ENCODE measurements around the gene MAP3K7CL. TPM values are rescaled to one million over a fixed set of nuclear protein-coding genes. Genes with fewer than 3 reads are reported as not detected.

The MAP3K7CL gene
- total RNA-seq, 1 donor from 2014 or later = 67.3 TPM

DNA sequence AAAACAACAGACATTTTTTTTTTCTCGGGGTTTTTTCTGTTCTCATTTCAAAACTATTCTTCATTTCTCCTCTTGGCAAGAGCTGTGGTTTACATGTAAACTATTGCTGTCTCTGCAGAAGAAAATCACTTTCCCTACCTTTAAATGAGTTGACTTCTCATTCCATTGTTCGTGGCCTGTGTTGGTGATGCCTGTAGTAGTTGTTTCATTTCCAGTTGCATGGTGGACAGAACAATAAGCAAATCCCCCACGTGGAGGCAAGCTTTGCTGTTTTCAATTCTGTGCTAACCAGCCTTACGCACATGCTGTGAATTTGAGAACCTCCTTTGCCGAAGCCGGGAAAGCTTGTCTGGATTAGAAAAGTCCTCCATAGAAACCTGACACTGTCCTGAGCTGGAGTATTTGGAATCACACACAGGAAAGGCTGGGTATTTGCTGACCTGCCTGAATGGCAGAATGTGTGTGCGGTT, 26.2 kb upstream of the MAP3K7CL start:
- Mint-ChIP-seq H3K4me1 (ENCODE audit: low read depth, unreplicated experiment) (peaks cover 17% of the 10 kb centered on the region), H3K36me3 (ENCODE audit: low read depth, unreplicated experiment) (no peaks in the 10 kb centered on the region), H3K4me3 (ENCODE audit: unreplicated experiment) (no peak overlapping the region), H3K27me3 (ENCODE audit: low read depth, unreplicated experiment) (no peaks in the 10 kb centered on the region), H3K9me3 (ENCODE audit: unreplicated experiment) (no peaks in the 10 kb centered on the region), H3K27ac (ENCODE audit: unreplicated experiment) (no peak overlapping the region)
- Histone ChIP-seq H3K4me1 (ENCODE audit: insufficient read depth, low read length) (peaks cover 17% of the 10 kb centered on the region), H3K4me3 (ENCODE audit: insufficient read depth, low read depth, low read length) (no peak overlapping the region), H4K20me1 (ENCODE audit: insufficient read depth, low read length) (no peaks in the 10 kb centered on the region), H3K79me2 (ENCODE audit: insufficient read depth, low read length) (no peaks in the 10 kb centered on the region), H3K36me3 (ENCODE audit: insufficient read depth, low read length) (no peaks in the 10 kb centered on the region), H3K9me3 (ENCODE audit: insufficient read depth, low read depth, low read length) (no peaks in the 10 kb centered on the region), H3K27me3 (ENCODE audit: insufficient read depth, low read length) (no peaks in the 10 kb centered on the region), H3K9ac (ENCODE audit: low read length) (no peak overlapping the region), H2AFZ (ENCODE audit: low read depth, low read length) (no peak overlapping the region), H3K27ac (ENCODE audit: low read depth, low read length) (peak overlapping the region; percentile 31), H3K4me2 (ENCODE audit: low read length) (peak overlapping the region; percentile 26)
- DNase-seq (ENCODE audit: low read depth) (peak; percentile 30), FAIRE-seq (no peak)
- no peak for TF ChIP-seq CTCF (IDR thresholded peaks at IDR 0.05; ENCODE audit: insufficient read depth, low read depth, low read length)
- no peak for TF ChIP-seq EZH2 (IDR thresholded peaks at IDR 0.05; ENCODE audit: insufficient read depth, low read length)

DNA sequence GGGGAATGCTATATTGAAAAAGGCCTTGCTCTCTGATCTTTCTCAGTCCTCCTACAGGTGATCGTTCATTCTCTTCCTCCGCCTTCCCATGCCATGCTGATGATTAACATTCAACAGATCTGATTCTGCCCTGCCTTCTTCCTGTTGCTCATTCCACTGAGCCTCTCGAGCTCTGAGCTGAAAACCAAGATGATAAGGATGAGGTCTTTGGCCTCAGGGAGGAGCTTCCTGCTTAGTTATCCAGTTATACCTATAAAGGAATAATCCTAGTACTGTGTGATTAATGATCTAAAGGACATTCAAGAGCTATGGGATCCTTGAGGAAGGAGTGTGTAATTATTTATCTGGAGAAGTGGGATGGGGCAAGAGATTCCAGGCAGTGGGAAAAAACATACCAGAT, 25.2 kb upstream of the MAP3K7CL start:
- peak overlapping the region; percentile 8 for H2AFZ ChIP-seq (ENCODE audit: low read depth, low read length)
- H3K27ac ChIP-seq (ENCODE audit: low read depth, low read length) = peak overlapping the region; percentile 31
- no peak for FAIRE-seq

More for the DNA sequence above, 25.2 kb upstream of the MAP3K7CL start:
- TF ChIP-seq CTCF (IDR thresholded peaks at IDR 0.05; ENCODE audit: insufficient read depth, low read depth, low read length) (no peak), EZH2 (IDR thresholded peaks at IDR 0.05; ENCODE audit: insufficient read depth, low read length) (no peak)
- H3K79me2 ChIP-seq (ENCODE audit: insufficient read depth, low read length) = no peaks in the 10 kb centered on the region
- Mint-ChIP-seq H3K27ac (ENCODE audit: unreplicated experiment) (peak overlapping the region; percentile 48), H3K9me3 (ENCODE audit: unreplicated experiment) (no peaks in the 10 kb centered on the region), H3K27me3 (ENCODE audit: low read depth, unreplicated experiment) (no peaks in the 10 kb centered on the region), H3K4me3 (ENCODE audit: unreplicated experiment) (no peak overlapping the region), H3K4me1 (ENCODE audit: low read depth, unreplicated experiment) (peaks cover 17% of the 10 kb centered on the region), H3K36me3 (ENCODE audit: low read depth, unreplicated experiment) (no peaks in the 10 kb centered on the region)
- H3K9me3 ChIP-seq (ENCODE audit: insufficient read depth, low read depth, low read length) = no peaks in the 10 kb centered on the region
- H3K36me3 ChIP-seq (ENCODE audit: insufficient read depth, low read length) = no peaks in the 10 kb centered on the region
- peak; percentile 74 for DNase-seq (ENCODE audit: low read depth)
- no peaks in the 10 kb centered on the region for H3K27me3 ChIP-seq (ENCODE audit: insufficient read depth, low read length)
- no peaks in the 10 kb centered on the region for H4K20me1 ChIP-seq (ENCODE audit: insufficient read depth, low read length)
- peaks cover 17% of the 10 kb centered on the region for H3K4me1 ChIP-seq (ENCODE audit: insufficient read depth, low read length)
- H3K9ac ChIP-seq (ENCODE audit: low read length) = no peak overlapping the region
- no peak overlapping the region for H3K4me3 ChIP-seq (ENCODE audit: insufficient read depth, low read depth, low read length)
- H3K4me2 ChIP-seq (ENCODE audit: low read length) = peak overlapping the region; percentile 26
